Cerebellar cortex (tissue), 1 donor: ENCODE results near the gene TTC16.
"Not testable (repeated sequence)": the region's sequence is repeated elsewhere in the genome, so short reads cannot be mapped to it uniquely, and the experiment has no call there.

Source experiments
- DNase-seq: peaks from one replicate; pipeline ENCODE4 v3.0.0-alpha.2; 2015; ENCODE audit warnings: low spot score

TTC16 gene

GRCh38 chr9:127767410-127767809, 51.5 kb downstream of the TTC16 start:
- DNase-seq, result no peak

- DNase-seq, result no peak
Measured at GRCh38 chr9:127767909-127768331, 52.0 kb downstream of the TTC16 start.

- DNase-seq, result no peak
Measured at GRCh38 chr9:127768698-127769097, 52.8 kb downstream of the TTC16 start.

GRCh38 chr9:127769101-127769500, 53.2 kb downstream of the TTC16 start:
- no peak for DNase-seq

- DNase-seq, result no peak
Measured at GRCh38 chr9:127769929-127770582, 54.2 kb downstream of the TTC16 start.

GRCh38 chr9:127770583-127770904, 54.7 kb downstream of the TTC16 start:
- no peak for DNase-seq

GRCh38 chr9:127770905-127771569, 55.2 kb downstream of the TTC16 start:
- peak; percentile 95 for DNase-seq

GRCh38 chr9:127771570-127772189, 55.8 kb downstream of the TTC16 start:
- DNase-seq, result no peak

- DNase-seq, result no peak
Measured at GRCh38 chr9:127772603-127773002, 56.7 kb downstream of the TTC16 start.

GRCh38 chr9:127773272-127773671, 57.4 kb downstream of the TTC16 start:
- no peak for DNase-seq

- DNase-seq, result no peak
Measured at GRCh38 chr9:127773981-127774380, 58.1 kb downstream of the TTC16 start.

GRCh38 chr9:127776195-127776923, 60.5 kb downstream of the TTC16 start:
- DNase-seq, result no peak

GRCh38 chr9:127776924-127777289, 61.0 kb downstream of the TTC16 start:
- DNase-seq, result no peak

- no peak for DNase-seq
Measured at GRCh38 chr9:127777368-127777980, 61.6 kb downstream of the TTC16 start.

GRCh38 chr9:127778280-127779135, 62.6 kb downstream of the TTC16 start, which contains the start of gene SH2D3C:
Gene SH2D3C (minus strand): TSS chr9:127778666. CDS start chr9:127778627, 39 bp downstream.
- DNase-seq, result no peak

- DNase-seq, result no peak
Measured at GRCh38 chr9:127779136-127779981, 63.5 kb downstream of the TTC16 start.

GRCh38 chr9:127780126-127780885, 64.4 kb downstream of the TTC16 start:
- no peak for DNase-seq

- not testable (repeated sequence) for DNase-seq
Measured at GRCh38 chr9:127780909-127781308, 65.0 kb downstream of the TTC16 start.
